IMR-90 (cell line): ENCODE measurements around the gene LTB4R.

Experiments
- CEBPB ChIP-seq: IDR thresholded peaks from 2 replicates; pipeline ENCODE4 v1.6.1; 2012; ENCODE audit warnings: low read depth, low read length, improper control_type of control experiment
- RAD21 ChIP-seq: IDR thresholded peaks from 2 replicates; pipeline ENCODE4 v1.6.1; 2012; ENCODE audit warnings: low read length, improper control_type of control experiment
- RCOR1 ChIP-seq: IDR thresholded peaks from 2 replicates; pipeline ENCODE4 v1.6.1; 2012; ENCODE audit warnings: mild to moderate bottlenecking, low read length, improper control_type of control experiment; ENCODE audit not compliant: insufficient replicate concordance
- RFX5 ChIP-seq: IDR thresholded peaks from 2 replicates; pipeline ENCODE4 v1.8.0; 2012; ENCODE audit warnings: low read depth, mild to moderate bottlenecking, low read length, moderate library complexity
- TF ChIP-seq, protein P1 (sequence below): conservative IDR thresholded peaks from 2 replicates; pipeline ENCODE4 v1.5.1; 2012; ENCODE audit warnings: mild to moderate bottlenecking, low read depth, low read length, improper control_type of control experiment

DNA sequence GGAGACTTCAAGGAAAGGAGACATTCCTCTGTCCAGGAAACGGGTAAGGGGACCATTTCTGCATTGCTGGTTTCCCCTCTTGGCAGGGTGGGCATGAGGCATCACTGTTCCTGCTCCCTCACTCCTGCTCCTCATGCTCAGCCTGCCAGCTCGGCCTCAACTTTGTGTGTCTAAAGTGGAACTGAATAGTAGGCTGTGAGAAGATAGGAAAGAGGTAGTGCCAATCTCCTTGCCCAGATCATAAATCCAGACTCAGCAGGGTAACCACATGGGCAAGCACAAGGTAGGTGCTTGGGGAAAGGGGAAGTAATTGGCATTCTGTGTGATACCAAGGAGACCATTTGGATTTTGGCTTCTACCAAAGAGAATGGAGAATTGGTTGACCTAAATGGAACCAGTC lies 2.6 kb downstream of the LTB4R start:
- TF ChIP-seq, protein P1, sequence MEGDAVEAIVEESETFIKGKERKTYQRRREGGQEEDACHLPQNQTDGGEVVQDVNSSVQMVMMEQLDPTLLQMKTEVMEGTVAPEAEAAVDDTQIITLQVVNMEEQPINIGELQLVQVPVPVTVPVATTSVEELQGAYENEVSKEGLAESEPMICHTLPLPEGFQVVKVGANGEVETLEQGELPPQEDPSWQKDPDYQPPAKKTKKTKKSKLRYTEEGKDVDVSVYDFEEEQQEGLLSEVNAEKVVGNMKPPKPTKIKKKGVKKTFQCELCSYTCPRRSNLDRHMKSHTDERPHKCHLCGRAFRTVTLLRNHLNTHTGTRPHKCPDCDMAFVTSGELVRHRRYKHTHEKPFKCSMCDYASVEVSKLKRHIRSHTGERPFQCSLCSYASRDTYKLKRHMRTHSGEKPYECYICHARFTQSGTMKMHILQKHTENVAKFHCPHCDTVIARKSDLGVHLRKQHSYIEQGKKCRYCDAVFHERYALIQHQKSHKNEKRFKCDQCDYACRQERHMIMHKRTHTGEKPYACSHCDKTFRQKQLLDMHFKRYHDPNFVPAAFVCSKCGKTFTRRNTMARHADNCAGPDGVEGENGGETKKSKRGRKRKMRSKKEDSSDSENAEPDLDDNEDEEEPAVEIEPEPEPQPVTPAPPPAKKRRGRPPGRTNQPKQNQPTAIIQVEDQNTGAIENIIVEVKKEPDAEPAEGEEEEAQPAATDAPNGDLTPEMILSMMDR: no peak
- TF ChIP-seq CEBPB (no peak), RFX5 (no peak), RAD21 (no peak), RCOR1 (no peak)
